PC-3 (cell line): ENCODE data around the gene MS4A18. TPM values are rescaled to one million over a fixed set of nuclear protein-coding genes. Genes with fewer than 3 reads are reported as not detected.

ENCODE experiments used
- ATAC-seq: fragments of 200-7000 bp; cut with Tn5 transposase; 2 replicates; pipeline ENCODE4 v1.9.1; 2020; ENCODE audit warnings: mild to moderate bottlenecking, moderate library complexity
- BruUV-seq: library from RNA; stranded (reverse); fragments of 400-500 nt; replicated peaks from 2 replicates; lab custom pipeline; 2021; lab: Mats Ljungman, UMichigan
- CTCF ChIA-PET: fragments of 300-600 bp; sonication (Branson Sonifier 250); formaldehyde crosslinking; loops from one replicate; lab custom pipeline; 2022; ENCODE audit warnings: antibody characterized with exemption; lab: Charles Lee
- POLR2A ChIA-PET: fragments of 300-600 bp; sonication (Branson Sonifier 250); formaldehyde crosslinking; loops from one replicate; lab custom pipeline; 2022; ENCODE audit warnings: antibody characterized with exemption; ENCODE audit not compliant: unreplicated experiment; lab: Charles Lee
- DNase-seq: peaks from one replicate; pipeline ENCODE4 v3.0.0-alpha.2; 2015
- H2AFZ ChIP-seq: fragments of 300-600 bp; sonication (generic); 2 replicates; pipeline ENCODE4 v1.6.0; 2016; ENCODE audit warnings: antibody characterized with exemption, low read length
- H3F3A ChIP-seq: fragments of 300-600 bp; sonication (generic); one replicate; pipeline ENCODE4 v1.6.0; 2017; ENCODE audit warnings: antibody characterized with exemption, low read length, control low read depth, mild to moderate bottlenecking; ENCODE audit not compliant: unreplicated experiment
- H3K27ac ChIP-seq: fragments of 300-600 bp; sonication (generic); 2 replicates; pipeline ENCODE4 v1.5.1; 2016; ENCODE audit warnings: mild to moderate bottlenecking, low read length
- H3K27me3 ChIP-seq: fragments of 300-600 bp; sonication (generic); 2 replicates; pipeline ENCODE4 v1.6.1; 2016; ENCODE audit warnings: low read length, mixed read lengths
- H3K36me3 ChIP-seq: fragments of 300-600 bp; sonication (generic); 2 replicates; pipeline ENCODE4 v1.6.1; 2016; ENCODE audit warnings: low read depth, mixed run types, low read length, mixed read lengths
- H3K4me1 ChIP-seq: fragments of 300-600 bp; sonication (generic); 2 replicates; pipeline ENCODE4 v1.5.1; 2016; ENCODE audit warnings: low read length; ENCODE audit not compliant: insufficient read depth
- H3K4me2 ChIP-seq: fragments of 300-600 bp; sonication (generic); 2 replicates; pipeline ENCODE4 v1.6.0; 2016; ENCODE audit warnings: low read length
- H3K4me3 ChIP-seq: fragments of 300-600 bp; sonication (generic); 2 replicates; pipeline ENCODE4 v1.5.1; 2016; ENCODE audit warnings: mild to moderate bottlenecking, low read length, mixed read lengths
- H3K79me2 ChIP-seq: fragments of 300-600 bp; sonication (generic); 2 replicates; pipeline ENCODE4 v1.6.1; 2017; ENCODE audit warnings: low read length, mixed read lengths
- H3K9ac ChIP-seq: fragments of 300-600 bp; sonication (generic); 2 replicates; pipeline ENCODE4 v1.6.0; 2016; ENCODE audit warnings: mild to moderate bottlenecking, low read length
- H3K9me2 ChIP-seq: fragments of 300-600 bp; sonication (generic); replicated peaks from 2 replicates; pipeline ENCODE4 v1.6.1; 2016; ENCODE audit warnings: mixed run types, low read length, mixed read lengths
- H3K9me3 ChIP-seq: fragments of 300-600 bp; sonication (generic); 2 replicates; pipeline ENCODE4 v1.6.1; 2016; ENCODE audit warnings: low read length, mixed read lengths
- H4K20me1 ChIP-seq: fragments of 300-600 bp; sonication (generic); 2 replicates; pipeline ENCODE4 v1.6.1; 2016; ENCODE audit warnings: low read length, mixed read lengths
- EZH2 ChIP-seq: fragments of 300-600 bp; sonication (generic); IDR thresholded peaks from one replicate; pipeline ENCODE4 v1.6.1; 2017; ENCODE audit warnings: antibody characterized with exemption, mild to moderate bottlenecking, low read length; ENCODE audit not compliant: unreplicated experiment
- EZH2phosphoT487 ChIP-seq: fragments of 300-600 bp; sonication (generic); IDR thresholded peaks from 2 replicates; pipeline ENCODE4 v1.6.1; 2018; ENCODE audit warnings: mild to moderate bottlenecking, antibody characterized with exemption, low read length, borderline replicate concordance
- intact Hi-C: fragments of 100-400 bp; cut with micrococcal nuclease; formaldehyde crosslinking; loops from 2 replicates; pipeline ENCODE4 v1.9.0; 2023
- total RNA-seq: library from RNA; depleted of rRNA; stranded (reverse); fragments of >200 nt; gene quantifications from 2 replicates; pipeline ENCODE4 v1.2.3, GENCODE V29; 2014
- TF ChIP-seq, protein P1 (sequence below): fragments of 300-600 bp; sonication (generic); conservative IDR thresholded peaks from 2 replicates; pipeline ENCODE4 v1.5.1; 2017; ENCODE audit warnings: antibody characterized with exemption, low read depth, mild to moderate bottlenecking, low read length

MS4A18 gene
- total RNA-seq, 1 experiment from 2014 or later = not detected

- Histone ChIP-seq H2AFZ (no peak overlapping the region), H3K4me1 (peaks cover 10% of the 10 kb centered on the region; the same call in 1 of the 2 replicates), H3K36me3 (no peaks in the 10 kb centered on the region), H3K4me3 (no peak overlapping the region), H3K9me2 (no peaks in the 10 kb centered on the region), H3K27me3 (no peaks in the 10 kb centered on the region), H3K27ac (no peak overlapping the region), H3K9me3 (no peaks in the 10 kb centered on the region), H3K79me2 (no peaks in the 10 kb centered on the region), H4K20me1 (no peaks in the 10 kb centered on the region), H3K4me2 (no peak overlapping the region), H3K9ac (no peak overlapping the region), H3F3A (no peaks in the 10 kb centered on the region)
- CTCF ChIA-PET = no interaction called here
- DNase-seq = no peak
- BruUV-seq = no TSS peak
- POLR2A ChIA-PET = no interaction called here
- TF ChIP-seq EZH2 = no peak
- TF ChIP-seq, protein P1, sequence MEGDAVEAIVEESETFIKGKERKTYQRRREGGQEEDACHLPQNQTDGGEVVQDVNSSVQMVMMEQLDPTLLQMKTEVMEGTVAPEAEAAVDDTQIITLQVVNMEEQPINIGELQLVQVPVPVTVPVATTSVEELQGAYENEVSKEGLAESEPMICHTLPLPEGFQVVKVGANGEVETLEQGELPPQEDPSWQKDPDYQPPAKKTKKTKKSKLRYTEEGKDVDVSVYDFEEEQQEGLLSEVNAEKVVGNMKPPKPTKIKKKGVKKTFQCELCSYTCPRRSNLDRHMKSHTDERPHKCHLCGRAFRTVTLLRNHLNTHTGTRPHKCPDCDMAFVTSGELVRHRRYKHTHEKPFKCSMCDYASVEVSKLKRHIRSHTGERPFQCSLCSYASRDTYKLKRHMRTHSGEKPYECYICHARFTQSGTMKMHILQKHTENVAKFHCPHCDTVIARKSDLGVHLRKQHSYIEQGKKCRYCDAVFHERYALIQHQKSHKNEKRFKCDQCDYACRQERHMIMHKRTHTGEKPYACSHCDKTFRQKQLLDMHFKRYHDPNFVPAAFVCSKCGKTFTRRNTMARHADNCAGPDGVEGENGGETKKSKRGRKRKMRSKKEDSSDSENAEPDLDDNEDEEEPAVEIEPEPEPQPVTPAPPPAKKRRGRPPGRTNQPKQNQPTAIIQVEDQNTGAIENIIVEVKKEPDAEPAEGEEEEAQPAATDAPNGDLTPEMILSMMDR = no peak
- TF ChIP-seq EZH2phosphoT487 = no peak
- ATAC-seq = peak; percentile 51
- intact Hi-C loops = no loop called here
Observed at GRCh38 chr11:60785806-60786361, 61.4 kb downstream of the MS4A18 start.

DNA sequence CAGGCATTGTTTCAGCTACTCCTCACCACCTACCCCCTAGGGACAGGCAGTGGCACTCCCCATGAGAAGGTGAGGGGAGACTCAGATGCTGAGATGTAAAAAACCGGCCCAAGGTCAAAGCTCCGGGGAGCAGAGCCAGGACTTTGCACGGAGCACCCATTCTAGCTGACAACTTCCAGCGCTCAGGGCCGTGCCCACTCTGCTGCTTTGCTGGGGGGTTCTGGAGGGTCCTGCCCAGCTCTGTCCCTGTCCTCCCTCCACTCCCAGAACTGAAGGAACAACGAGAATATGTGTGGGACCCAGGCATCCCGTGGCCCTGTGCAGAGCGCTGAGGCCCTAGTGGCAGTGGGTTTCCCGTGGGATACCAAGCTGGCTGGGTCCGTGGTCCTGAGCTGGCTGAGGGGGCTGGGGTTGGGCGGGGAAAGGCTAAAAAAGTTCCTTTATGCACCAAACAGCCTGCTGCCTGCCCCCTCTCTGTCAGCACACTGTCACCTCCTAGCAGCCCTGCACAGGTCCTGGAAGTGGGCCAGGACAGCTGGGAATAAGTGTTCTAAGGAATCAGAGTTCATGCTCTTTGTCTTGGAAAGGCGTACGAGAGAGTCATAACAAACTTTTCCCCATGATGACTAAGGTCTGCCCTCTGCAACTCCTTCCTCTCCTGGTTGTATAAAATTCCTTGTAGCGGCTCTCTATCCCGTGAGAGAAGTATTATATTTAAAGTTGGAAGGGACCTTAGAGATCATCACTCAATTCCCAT, 62.5 kb downstream of the MS4A18 start:
- Histone ChIP-seq H3K4me3 (no peak overlapping the region), H3K9me2 (no peaks in the 10 kb centered on the region), H3K9me3 (0 out of 2 replicates have a peak, but pooled peaks cover 6% of the 10 kb centered on the region), H3K4me2 (no peak overlapping the region), H3K79me2 (no peaks in the 10 kb centered on the region), H2AFZ (no peak overlapping the region), H4K20me1 (no peaks in the 10 kb centered on the region), H3K27me3 (no peaks in the 10 kb centered on the region), H3F3A (no peaks in the 10 kb centered on the region), H3K4me1 (peaks cover 10% of the 10 kb centered on the region; the same call in 1 of the 2 replicates), H3K36me3 (no peaks in the 10 kb centered on the region), H3K27ac (no peak overlapping the region), H3K9ac (no peak overlapping the region)
- TF ChIP-seq EZH2phosphoT487 (no peak), EZH2 (no peak)
- TF ChIP-seq, protein P1 = no peak
- ChIA-PET CTCF (interaction anchor here (0.6 kb wide), 1 partner anchor 104 kb away, joined by 3 read pairs; no protein-coding TSS in a partner anchor), POLR2A (no interaction called here)
- ATAC-seq (peak; percentile 28), DNase-seq (peak; percentile 72)
- no TSS peak for BruUV-seq
- intact Hi-C loops = no loop called here
